ENCODE results near the gene GCH1. TPM values are rescaled to one million over a fixed set of nuclear protein-coding genes. Genes with fewer than 3 reads are reported as not detected.

GCH1 gene
- polyA plus RNA-seq, 3 donors, result 55.3 to 68.6 (median 63.3) TPM

DNA sequence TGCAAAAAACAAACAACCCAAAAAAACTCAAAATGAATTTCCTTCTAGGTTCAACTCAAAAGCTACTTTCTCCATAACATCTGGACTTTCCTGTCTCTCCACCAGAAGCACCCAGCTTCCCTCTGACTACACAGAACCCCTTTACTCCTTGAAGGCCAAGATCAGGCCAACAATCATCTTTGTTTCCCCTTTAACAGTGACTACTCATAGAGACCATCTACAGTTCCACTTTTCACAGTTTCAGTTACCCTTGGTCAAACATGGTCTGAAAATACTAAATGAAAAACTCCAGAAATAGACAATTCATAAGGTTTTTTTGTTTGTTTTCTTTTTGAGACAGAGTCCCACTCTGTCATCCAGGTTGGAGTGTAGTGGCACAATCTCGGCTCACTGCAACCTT lies 11.8 kb downstream of the GCH1 start:
- TF ChIP-seq, protein P1, sequence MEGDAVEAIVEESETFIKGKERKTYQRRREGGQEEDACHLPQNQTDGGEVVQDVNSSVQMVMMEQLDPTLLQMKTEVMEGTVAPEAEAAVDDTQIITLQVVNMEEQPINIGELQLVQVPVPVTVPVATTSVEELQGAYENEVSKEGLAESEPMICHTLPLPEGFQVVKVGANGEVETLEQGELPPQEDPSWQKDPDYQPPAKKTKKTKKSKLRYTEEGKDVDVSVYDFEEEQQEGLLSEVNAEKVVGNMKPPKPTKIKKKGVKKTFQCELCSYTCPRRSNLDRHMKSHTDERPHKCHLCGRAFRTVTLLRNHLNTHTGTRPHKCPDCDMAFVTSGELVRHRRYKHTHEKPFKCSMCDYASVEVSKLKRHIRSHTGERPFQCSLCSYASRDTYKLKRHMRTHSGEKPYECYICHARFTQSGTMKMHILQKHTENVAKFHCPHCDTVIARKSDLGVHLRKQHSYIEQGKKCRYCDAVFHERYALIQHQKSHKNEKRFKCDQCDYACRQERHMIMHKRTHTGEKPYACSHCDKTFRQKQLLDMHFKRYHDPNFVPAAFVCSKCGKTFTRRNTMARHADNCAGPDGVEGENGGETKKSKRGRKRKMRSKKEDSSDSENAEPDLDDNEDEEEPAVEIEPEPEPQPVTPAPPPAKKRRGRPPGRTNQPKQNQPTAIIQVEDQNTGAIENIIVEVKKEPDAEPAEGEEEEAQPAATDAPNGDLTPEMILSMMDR (IDR thresholded peaks at IDR 0.05), result no peak
- no peak overlapping the region for H3K9ac ChIP-seq (ENCODE audit: insufficient read depth, low read length, poor library complexity, severe bottlenecking)
- H3K36me3 ChIP-seq (replicated peaks in 1 of 2; ENCODE audit: control insufficient read depth in 1 of 2, insufficient read depth in 2 of 2, low read length in 2 of 2), result peaks cover 0 to 27% of the 10 kb centered on the region in 2 donors
- peaks cover 0 to 2% (median 0%) of the 10 kb centered on the region in 7 donors for H3K9me3 Mint-ChIP-seq
- H3K27ac ChIP-seq (ENCODE audit: low read depth in 1 of 2, low read length in 2 of 2), result peak overlapping the region; percentile 24 to 33
- peak overlapping the region in 1 of 2 donors; percentile 8 for H3K4me3 Mint-ChIP-seq
- peaks cover 29 to 31% of the 10 kb centered on the region in 2 donors for H3K36me3 Mint-ChIP-seq
- no peak overlapping the region for H3K4me3 ChIP-seq (replicated peaks in 1 of 3; ENCODE audit: low read depth in 2 of 3, low read length in 3 of 3)
- H3K4me1 ChIP-seq (ENCODE audit: control insufficient read depth in 1 of 2, insufficient read depth in 2 of 2, low read length in 2 of 2), result peaks cover 19 to 30% of the 10 kb centered on the region in 2 donors
- H3K4me1 Mint-ChIP-seq, result peaks cover 58% of the 10 kb centered on the region
- DNase-seq, result peak; percentile 43 to 72 (median 52)
- no peaks in the 10 kb centered on the region for H3K27me3 ChIP-seq (ENCODE audit: control insufficient read depth in 2 of 2, insufficient read depth in 2 of 2, low read length in 2 of 2)
- intact Hi-C loops (cut with micrococcal nuclease), result no loop called here
- H4K20me1 ChIP-seq (ENCODE audit: insufficient read depth, low read length), result peaks cover 100% of the 10 kb centered on the region
- H2AFZ ChIP-seq (ENCODE audit: insufficient read depth, low read depth, low read length, poor library complexity, severe bottlenecking), result no peak overlapping the region
- no peaks in the 10 kb centered on the region for H3K9me3 ChIP-seq (replicated peaks in 1 of 2; ENCODE audit: control insufficient read depth in 1 of 2, insufficient read depth in 1 of 2, low read length in 2 of 2)
- H3K27ac Mint-ChIP-seq, result peak overlapping the region in 6 of 7 donors; percentile 31 to 94 (median 80)
- no peak overlapping the region for H3K4me2 ChIP-seq (replicated peaks; ENCODE audit: extremely low read depth, low read length, poor library complexity, severe bottlenecking)
- peaks cover 95% of the 10 kb centered on the region for H3K79me2 ChIP-seq (ENCODE audit: insufficient read depth, low read length)
- no CpG with 5 or more reads among the region's 1 CpG for WGBS (ENCODE audit: insufficient coverage)
- no peaks in the 10 kb centered on the region for H3K27me3 Mint-ChIP-seq (ENCODE audit: low read depth in 3 of 3)

DNA sequence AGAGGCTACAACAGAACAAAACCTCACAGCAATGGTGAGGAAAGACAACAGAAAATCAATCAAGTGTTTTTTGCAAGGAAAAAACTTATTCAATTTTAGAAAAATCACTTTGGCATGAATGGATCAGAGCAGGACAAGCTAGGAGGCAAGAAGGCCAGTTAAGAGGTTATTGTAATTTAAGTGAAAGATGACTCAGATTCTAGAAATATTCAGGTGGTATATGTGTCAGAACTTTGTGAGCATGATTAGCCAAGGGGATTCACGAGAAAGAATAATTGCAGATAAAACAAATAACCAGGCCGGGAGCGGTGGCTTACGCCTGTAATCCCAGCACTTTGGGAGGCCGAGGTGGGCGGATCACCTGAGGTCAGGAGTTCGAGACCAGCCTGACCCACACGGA lies 12.7 kb downstream of the GCH1 start:
- intact Hi-C loops (cut with micrococcal nuclease), result no loop called here
- H3K79me2 ChIP-seq (ENCODE audit: insufficient read depth, low read length), result peaks cover 95% of the 10 kb centered on the region
- H2AFZ ChIP-seq (ENCODE audit: insufficient read depth, low read depth, low read length, poor library complexity, severe bottlenecking), result no peak overlapping the region
- H3K27me3 ChIP-seq (ENCODE audit: control insufficient read depth in 2 of 2, insufficient read depth in 2 of 2, low read length in 2 of 2), result no peaks in the 10 kb centered on the region
- WGBS (ENCODE audit: insufficient coverage), result 96% methylated on average over 4 of the region's 8 CpGs
- peaks cover 100% of the 10 kb centered on the region for H4K20me1 ChIP-seq (ENCODE audit: insufficient read depth, low read length)
- H3K4me2 ChIP-seq (replicated peaks; ENCODE audit: extremely low read depth, low read length, poor library complexity, severe bottlenecking), result no peak overlapping the region
- H3K4me3 ChIP-seq (replicated peaks in 1 of 3; ENCODE audit: low read depth in 2 of 3, low read length in 3 of 3), result no peak overlapping the region
- H3K4me1 ChIP-seq (ENCODE audit: control insufficient read depth in 1 of 2, insufficient read depth in 2 of 2, low read length in 2 of 2), result peaks cover 19 to 30% of the 10 kb centered on the region in 2 donors
- DNase-seq, result no peak
- H3K9ac ChIP-seq (ENCODE audit: insufficient read depth, low read length, poor library complexity, severe bottlenecking), result no peak overlapping the region
- H3K27ac ChIP-seq (ENCODE audit: low read depth in 1 of 2, low read length in 2 of 2), result no peak overlapping the region
- TF ChIP-seq, protein P1 (IDR thresholded peaks at IDR 0.05), result no peak
- Mint-ChIP-seq H3K27ac (peak overlapping the region in 2 of 7 donors; percentile 7 to 63), H3K4me3 (no peak overlapping the region), H3K9me3 (peaks cover 0 to 2% (median 0%) of the 10 kb centered on the region in 7 donors), H3K36me3 (peaks cover 28 to 32% of the 10 kb centered on the region in 2 donors), H3K27me3 (ENCODE audit: low read depth in 3 of 3) (peaks cover 0 to under 1% (median 0%) of the 10 kb centered on the region in 3 donors), H3K4me1 (peaks cover 51% of the 10 kb centered on the region)
- no peaks in the 10 kb centered on the region for H3K9me3 ChIP-seq (replicated peaks in 1 of 2; ENCODE audit: control insufficient read depth in 1 of 2, insufficient read depth in 1 of 2, low read length in 2 of 2)
- H3K36me3 ChIP-seq (replicated peaks in 1 of 2; ENCODE audit: control insufficient read depth in 1 of 2, insufficient read depth in 2 of 2, low read length in 2 of 2), result peaks cover 2 to 27% of the 10 kb centered on the region in 2 donors
